Vagina (tissue), 2 donors: Measurements from ENCODE around the gene CLMP. TPM values are rescaled to one million over a fixed set of nuclear protein-coding genes. Genes with fewer than 3 reads are reported as not detected.

Experiments used
- DNase-seq, 2 donors: peaks; one replicate each; pipeline ENCODE4 v3.0.0-alpha.2; 2017; ENCODE audit errors: extremely low spot score in 2 of 2
- H3K27ac ChIP-seq: fragments of 200-600 bp; sonication (generic); one replicate; pipeline ENCODE4 v1.5.1; 2019
- H3K27me3 ChIP-seq: fragments of 200-600 bp; sonication (generic); one replicate; pipeline ENCODE4 v1.5.1; 2019
- H3K36me3 ChIP-seq, 2 donors: fragments of 200-600 bp; sonication (generic); one replicate each; pipeline ENCODE4 v1.5.1; 2017 to 2019
- H3K4me1 ChIP-seq: fragments of 200-600 bp; sonication (generic); one replicate; pipeline ENCODE4 v1.5.1; 2019
- H3K4me3 ChIP-seq, 2 donors: fragments of 200-600 bp; sonication (generic); 1 replicate in 1 of 2; 2 replicates in 1 of 2; pipeline ENCODE4 v1.5.1; 2016 to 2019
- H3K9me3 ChIP-seq: fragments of 200-600 bp; sonication (generic); one replicate; pipeline ENCODE4 v1.5.1; 2019
- CTCF ChIP-seq, 3 experiments: fragments of 450-650 bp in 2 of 3; fragments of 200-600 bp in 1 of 3; sonication (generic) in 1 of 3; IDR thresholded peaks; one replicate each; pipeline ENCODE4 v1.5.1; 2017 to 2019; ENCODE audit warnings: antibody characterized with exemption in 3 of 3, mild to moderate bottlenecking in 2 of 3, moderate library complexity in 2 of 3
- POLR2A ChIP-seq, 2 donors: fragments of 450-650 bp; IDR thresholded peaks; one replicate each; pipeline ENCODE4 v1.6.1; 2017; ENCODE audit warnings: antibody characterized with exemption in 2 of 2, mild to moderate bottlenecking in 2 of 2, moderate library complexity in 2 of 2
- POLR2AphosphoS5 ChIP-seq, 2 donors: sonication (generic); formaldehyde crosslinking; IDR thresholded peaks; one replicate each; pipeline ENCODE4 v1.9.0; 2017; ENCODE audit warnings: antibody characterized with exemption in 2 of 2, mild to moderate bottlenecking in 2 of 2, low read depth in 1 of 2; ENCODE audit not compliant: insufficient read depth in 1 of 2
- intact Hi-C: fragments of 100-400 bp; cut with DNase I; formaldehyde crosslinking; loops from one replicate; pipeline ENCODE4 v1.15.1; 2023
- total RNA-seq: library from RNA; depleted of rRNA; stranded (reverse); fragments of >200 nt; gene quantifications from one replicate; pipeline ENCODE4 v1.2.3, GENCODE V29; 2016

CLMP gene
- total RNA-seq, 1 donor from 2014 or later, result 99.4 TPM

GRCh38 chr11:123129920-123130319 lies 65.1 kb downstream of the CLMP start:
- intact Hi-C loops, result no loop called here
- peaks cover 5% of the 10 kb centered on the region for H3K4me1 ChIP-seq

GRCh38 chr11:123125169-123125568 lies 69.9 kb downstream of the CLMP start:
- Histone ChIP-seq H3K4me3 (no peak overlapping the region), H3K36me3 (no peaks in the 10 kb centered on the region), H3K4me1 (peaks cover 8% of the 10 kb centered on the region), H3K9me3 (no peaks in the 10 kb centered on the region), H3K27ac (no peak overlapping the region), H3K27me3 (no peaks in the 10 kb centered on the region)
- no peak for TF ChIP-seq POLR2AphosphoS5 (IDR thresholded peaks at IDR 0.05; ENCODE audit: insufficient read depth in 1 of 2, low read depth in 1 of 2)
- TF ChIP-seq CTCF (IDR thresholded peaks at IDR 0.05), result no peak
- no peak for TF ChIP-seq POLR2A (IDR thresholded peaks at IDR 0.05)
- intact Hi-C loops, result no loop called here
- no peak for DNase-seq

More at GRCh38 chr11:123129920-123130319, 65.1 kb downstream of the CLMP start:
- no peak for TF ChIP-seq POLR2AphosphoS5 (IDR thresholded peaks at IDR 0.05; ENCODE audit: insufficient read depth in 1 of 2, low read depth in 1 of 2)
- no peak for TF ChIP-seq CTCF (IDR thresholded peaks at IDR 0.05)
- no peak for TF ChIP-seq POLR2A (IDR thresholded peaks at IDR 0.05)
- H3K27me3 ChIP-seq, result no peaks in the 10 kb centered on the region
- no peaks in the 10 kb centered on the region for H3K36me3 ChIP-seq
- no peak overlapping the region for H3K4me3 ChIP-seq
- H3K9me3 ChIP-seq, result no peaks in the 10 kb centered on the region
- H3K27ac ChIP-seq, result no peak overlapping the region
- no peak for DNase-seq

GRCh38 chr11:123122852-123123251 lies 72.2 kb downstream of the CLMP start:
- no peaks in the 10 kb centered on the region for H3K9me3 ChIP-seq
- no peaks in the 10 kb centered on the region for H3K36me3 ChIP-seq
- no peak for TF ChIP-seq CTCF (IDR thresholded peaks at IDR 0.05)
- no peak for TF ChIP-seq POLR2AphosphoS5 (IDR thresholded peaks at IDR 0.05; ENCODE audit: insufficient read depth in 1 of 2, low read depth in 1 of 2)
- no peak for TF ChIP-seq POLR2A (IDR thresholded peaks at IDR 0.05)
- H3K4me3 ChIP-seq, result no peak overlapping the region
- H3K4me1 ChIP-seq, result peaks cover 8% of the 10 kb centered on the region
- peak overlapping the region; percentile 62 for H3K27ac ChIP-seq
- no peaks in the 10 kb centered on the region for H3K27me3 ChIP-seq
- no peak for DNase-seq
- intact Hi-C loops, result no loop called here

- no peaks in the 10 kb centered on the region for H3K27me3 ChIP-seq
- no peaks in the 10 kb centered on the region for H3K36me3 ChIP-seq
- H3K9me3 ChIP-seq, result no peaks in the 10 kb centered on the region
- peaks cover 8% of the 10 kb centered on the region for H3K4me1 ChIP-seq
- intact Hi-C loops, result no loop called here
- peak in 1 of 2 donors; percentile 92 for DNase-seq
- peak overlapping the region; percentile 62 for H3K27ac ChIP-seq
- no peak for TF ChIP-seq CTCF (IDR thresholded peaks at IDR 0.05)
- TF ChIP-seq POLR2A (IDR thresholded peaks at IDR 0.05), result no peak
- no peak for TF ChIP-seq POLR2AphosphoS5 (IDR thresholded peaks at IDR 0.05; ENCODE audit: insufficient read depth in 1 of 2, low read depth in 1 of 2)
- H3K4me3 ChIP-seq, result no peak overlapping the region
Observed at GRCh38 chr11:123122341-123122740, 72.7 kb downstream of the CLMP start.

GRCh38 chr11:123116486-123116885 lies 78.6 kb downstream of the CLMP start:
- H3K9me3 ChIP-seq, result no peaks in the 10 kb centered on the region
- no peak overlapping the region for H3K4me3 ChIP-seq
- no peaks in the 10 kb centered on the region for H3K27me3 ChIP-seq

More at GRCh38 chr11:123116486-123116885, 78.6 kb downstream of the CLMP start:
- intact Hi-C loops, result loop anchor here (5.0 kb wide), 1 partner anchor 131 kb away; no protein-coding TSS in a partner anchor
- H3K27ac ChIP-seq, result no peak overlapping the region
- DNase-seq, result no peak
- peaks cover 0 to 3% of the 10 kb centered on the region in 2 donors for H3K36me3 ChIP-seq
- TF ChIP-seq POLR2A (IDR thresholded peaks at IDR 0.05) (no peak), CTCF (IDR thresholded peaks at IDR 0.05) (no peak), POLR2AphosphoS5 (IDR thresholded peaks at IDR 0.05; ENCODE audit: insufficient read depth in 1 of 2, low read depth in 1 of 2) (no peak)
- peaks cover 5% of the 10 kb centered on the region for H3K4me1 ChIP-seq
